Choroid plexus epithelial cell (primary cell): ENCODE measurements around the gene EMP3.

Experiments
- DNase-seq: peaks from one replicate; pipeline ENCODE4 v3.0.0-alpha.2; 2010; ENCODE audit warnings: low read depth
- H3K4me3 ChIP-seq: 2 replicates; pipeline ENCODE4 v1.5.1; 2011; ENCODE audit warnings: low read depth, mild to moderate bottlenecking, control low read depth, low read length, moderate library complexity
- CTCF ChIP-seq: conservative IDR thresholded peaks from 2 replicates; pipeline ENCODE4 v1.5.1; 2011; ENCODE audit warnings: low read depth, mild to moderate bottlenecking, control low read depth, inconsistent platforms, low read length, moderate library complexity

EMP3 gene

GRCh38 chr19:48340995-48341394 lies 15.6 kb downstream of the EMP3 start:
- TF ChIP-seq CTCF: no peak
- no peak overlapping the region for H3K4me3 ChIP-seq
- DNase-seq: peak; percentile 38

GRCh38 chr19:48341515-48342413 lies 16.4 kb downstream of the EMP3 start:
- TF ChIP-seq CTCF: no peak
- no peak for DNase-seq
- H3K4me3 ChIP-seq: no peak overlapping the region

- TF ChIP-seq CTCF: no peak
- no peak overlapping the region for H3K4me3 ChIP-seq
- no peak for DNase-seq
Measured at GRCh38 chr19:48342414-48342738, 17.0 kb downstream of the EMP3 start.

- no peak overlapping the region for H3K4me3 ChIP-seq
- DNase-seq: peak; percentile 84
- no peak for TF ChIP-seq CTCF
Measured at GRCh38 chr19:48342841-48343540, 17.6 kb downstream of the EMP3 start.

- H3K4me3 ChIP-seq: no peak overlapping the region
- TF ChIP-seq CTCF: no peak
- no peak for DNase-seq
Measured at GRCh38 chr19:48344892-48345291, 19.5 kb downstream of the EMP3 start.

- H3K4me3 ChIP-seq: no peak overlapping the region
- no peak for TF ChIP-seq CTCF
- no peak for DNase-seq
Measured at GRCh38 chr19:48346191-48346590, 20.8 kb downstream of the EMP3 start.
